Breast epithelium (tissue), 4 donors: ENCODE results near the gene HEXIM1. TPM values are rescaled to one million over a fixed set of nuclear protein-coding genes. Genes with fewer than 3 reads are reported as not detected.

ENCODE experiments used
- DNase-seq, 2 donors: peaks; one replicate each; pipeline ENCODE4 v3.0.0-alpha.2; 2019; ENCODE audit warnings: low spot score in 2 of 2
- H3K27ac ChIP-seq, 2 donors: fragments of 200-600 bp; sonication (generic) in 1 of 2; one replicate each; pipeline ENCODE4 v1.5.1; 2016 to 2019; ENCODE audit warnings: mild to moderate bottlenecking in 1 of 2
- H3K27me3 ChIP-seq, 2 donors: fragments of 200-600 bp; sonication (generic) in 1 of 2; one replicate each; pipeline versions ENCODE4 v1.5.1 to v1.6.0; 2017 to 2019; ENCODE audit warnings: control low read depth in 1 of 2, mild to moderate bottlenecking in 1 of 2
- H3K36me3 ChIP-seq: fragments of 200-600 bp; one replicate; pipeline ENCODE4 v1.5.1; 2019
- H3K4me1 ChIP-seq, 2 donors: fragments of 200-600 bp; sonication (generic); one replicate each; pipeline ENCODE4 v1.5.1; 2016 to 2019; ENCODE audit warnings: control low read depth in 1 of 2
- H3K4me3 ChIP-seq, 3 donors: fragments of 200-600 bp; sonication (generic); 1 replicate in 2 of 3; 2 replicates in 1 of 3; pipeline ENCODE4 v1.5.1; 2016 to 2019; ENCODE audit warnings: mild to moderate bottlenecking in 3 of 3, moderate library complexity in 2 of 3
- H3K9me3 ChIP-seq, 2 donors: fragments of 200-600 bp; sonication (generic) in 1 of 2; one replicate each; pipeline ENCODE4 v1.5.1; 2016 to 2019; ENCODE audit warnings: control low read depth in 1 of 2
- CTCF ChIP-seq, 3 donors: fragments of 450-650 bp; IDR thresholded peaks; one replicate each; pipeline ENCODE4 v1.5.1; 2016 to 2017; ENCODE audit warnings: antibody characterized with exemption in 3 of 3, mild to moderate bottlenecking in 3 of 3, moderate library complexity in 3 of 3
- POLR2A ChIP-seq: fragments of 450-650 bp; IDR thresholded peaks from one replicate; pipeline ENCODE4 v1.6.1; 2016; ENCODE audit warnings: antibody characterized with exemption, mild to moderate bottlenecking, moderate library complexity
- POLR2AphosphoS5 ChIP-seq, 3 donors: sonication (generic); formaldehyde crosslinking; IDR thresholded peaks; one replicate each; pipeline ENCODE4 v1.6.1; 2017; ENCODE audit warnings: antibody characterized with exemption in 3 of 3
- intact Hi-C: fragments of 100-400 bp; cut with DNase I; formaldehyde crosslinking; loops from one replicate; pipeline ENCODE4 v1.15.1; 2023; ENCODE audit warnings: low total_unique reads
- total RNA-seq, 3 donors: library from RNA; depleted of rRNA; stranded (reverse); fragments of >200 nt; gene quantifications; one replicate each; pipeline ENCODE4 v1.1.0, GENCODE V29; 2016

Gene HEXIM1
- total RNA-seq, 3 donors from 2014 or later: 21.3 to 35.6 (median 33.4) TPM

GRCh38 chr17:45143767-45144198 lies 4.5 kb upstream of the HEXIM1 start:
- H3K36me3 ChIP-seq: no peaks in the 10 kb centered on the region
- H3K4me1 ChIP-seq: peaks cover 6 to 9% of the 10 kb centered on the region in 2 donors
- peak; percentile 85 to 92 for DNase-seq
- no peaks in the 10 kb centered on the region for H3K9me3 ChIP-seq
- TF ChIP-seq POLR2AphosphoS5 (IDR thresholded peaks at IDR 0.05) (peak; percentile 30 to 77 (median 74)), POLR2A (no peak), CTCF (IDR thresholded peaks at IDR 0.05) (peak in 2 of 3 donors; percentile 15 to 17)
- H3K4me3 ChIP-seq: peak overlapping the region; percentile 50 to 75 (median 57)
- intact Hi-C loops: no loop called here
- H3K27me3 ChIP-seq: no peaks in the 10 kb centered on the region
- peak overlapping the region; percentile 96 to 97 for H3K27ac ChIP-seq

GRCh38 chr17:45144199-45145034 lies 3.9 kb upstream of the HEXIM1 start:
- intact Hi-C loops: no loop called here
- Histone ChIP-seq H3K4me1 (peaks cover 6 to 9% of the 10 kb centered on the region in 2 donors), H3K4me3 (peak overlapping the region; percentile 50 to 75 (median 57)), H3K27me3 (no peaks in the 10 kb centered on the region), H3K9me3 (no peaks in the 10 kb centered on the region), H3K27ac (peak overlapping the region; percentile 96 to 97), H3K36me3 (no peaks in the 10 kb centered on the region)
- DNase-seq: no peak
- TF ChIP-seq CTCF (IDR thresholded peaks at IDR 0.05): no peak
- no peak for TF ChIP-seq POLR2A
- peak in 1 of 3 donors; percentile 29 for TF ChIP-seq POLR2AphosphoS5 (IDR thresholded peaks at IDR 0.05)

- no peak for TF ChIP-seq CTCF (IDR thresholded peaks at IDR 0.05)
- no peak for TF ChIP-seq POLR2AphosphoS5 (IDR thresholded peaks at IDR 0.05)
- TF ChIP-seq POLR2A: no peak
- no peaks in the 10 kb centered on the region for H3K9me3 ChIP-seq
- peak overlapping the region; percentile 96 to 97 for H3K27ac ChIP-seq
- no peak for DNase-seq
- no peaks in the 10 kb centered on the region for H3K27me3 ChIP-seq
- intact Hi-C loops: no loop called here
- H3K4me1 ChIP-seq: peaks cover 6 to 9% of the 10 kb centered on the region in 2 donors
- peak overlapping the region; percentile 50 to 75 (median 57) for H3K4me3 ChIP-seq
- no peaks in the 10 kb centered on the region for H3K36me3 ChIP-seq
Observed at GRCh38 chr17:45145035-45145389, 3.3 kb upstream of the HEXIM1 start.

- no peaks in the 10 kb centered on the region for H3K36me3 ChIP-seq
- H3K27me3 ChIP-seq: no peaks in the 10 kb centered on the region
- no peaks in the 10 kb centered on the region for H3K9me3 ChIP-seq
- intact Hi-C loops: no loop called here
- peaks cover 9 to 10% of the 10 kb centered on the region in 2 donors for H3K4me1 ChIP-seq
- H3K27ac ChIP-seq: peak overlapping the region; percentile 99 to 100
- DNase-seq: no peak
- TF ChIP-seq POLR2A (no peak), CTCF (IDR thresholded peaks at IDR 0.05) (no peak), POLR2AphosphoS5 (IDR thresholded peaks at IDR 0.05) (no peak)
- no peak overlapping the region for H3K4me3 ChIP-seq
Observed at GRCh38 chr17:45146166-45146565, 2.1 kb upstream of the HEXIM1 start.

- Histone ChIP-seq H3K27ac (peak overlapping the region; percentile 99 to 100), H3K27me3 (no peaks in the 10 kb centered on the region), H3K4me1 (peaks cover 9 to 14% of the 10 kb centered on the region in 2 donors), H3K9me3 (no peaks in the 10 kb centered on the region), H3K36me3 (no peaks in the 10 kb centered on the region), H3K4me3 (peak overlapping the region; percentile 66 to 83 (median 71))
- intact Hi-C loops: no loop called here
- TF ChIP-seq POLR2AphosphoS5 (IDR thresholded peaks at IDR 0.05) (no peak), CTCF (IDR thresholded peaks at IDR 0.05) (no peak), POLR2A (no peak)
- no peak for DNase-seq
Observed at GRCh38 chr17:45146592-45146889, 1.7 kb upstream of the HEXIM1 start.
